Fibroblast of skin of left quadriceps (primary cell): ENCODE data around the gene ELFN2.
"Not testable (repeated sequence)": the region's sequence is repeated elsewhere in the genome, so short reads cannot be mapped to it uniquely, and the experiment has no call there.

Source experiments
- DNase-seq, 2 experiments: peaks; one replicate each; pipeline ENCODE4 v3.0.0-alpha.2; 2013; ENCODE audit warnings: low read depth in 2 of 2

Gene ELFN2, protein sequence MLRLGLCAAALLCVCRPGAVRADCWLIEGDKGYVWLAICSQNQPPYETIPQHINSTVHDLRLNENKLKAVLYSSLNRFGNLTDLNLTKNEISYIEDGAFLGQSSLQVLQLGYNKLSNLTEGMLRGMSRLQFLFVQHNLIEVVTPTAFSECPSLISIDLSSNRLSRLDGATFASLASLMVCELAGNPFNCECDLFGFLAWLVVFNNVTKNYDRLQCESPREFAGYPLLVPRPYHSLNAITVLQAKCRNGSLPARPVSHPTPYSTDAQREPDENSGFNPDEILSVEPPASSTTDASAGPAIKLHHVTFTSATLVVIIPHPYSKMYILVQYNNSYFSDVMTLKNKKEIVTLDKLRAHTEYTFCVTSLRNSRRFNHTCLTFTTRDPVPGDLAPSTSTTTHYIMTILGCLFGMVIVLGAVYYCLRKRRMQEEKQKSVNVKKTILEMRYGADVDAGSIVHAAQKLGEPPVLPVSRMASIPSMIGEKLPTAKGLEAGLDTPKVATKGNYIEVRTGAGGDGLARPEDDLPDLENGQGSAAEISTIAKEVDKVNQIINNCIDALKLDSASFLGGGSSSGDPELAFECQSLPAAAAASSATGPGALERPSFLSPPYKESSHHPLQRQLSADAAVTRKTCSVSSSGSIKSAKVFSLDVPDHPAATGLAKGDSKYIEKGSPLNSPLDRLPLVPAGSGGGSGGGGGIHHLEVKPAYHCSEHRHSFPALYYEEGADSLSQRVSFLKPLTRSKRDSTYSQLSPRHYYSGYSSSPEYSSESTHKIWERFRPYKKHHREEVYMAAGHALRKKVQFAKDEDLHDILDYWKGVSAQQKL

GRCh38 chr22:37427135-37427710, at the start of gene ELFN2:
Gene ELFN2 (minus strand): TSS chr22:37427479. CDS start chr22:37375534, 51,945 bp downstream.
- no peak for DNase-seq

GRCh38 chr22:37476389-37477329, 49.4 kb upstream of the ELFN2 start:
- DNase-seq = no peak

DNA sequence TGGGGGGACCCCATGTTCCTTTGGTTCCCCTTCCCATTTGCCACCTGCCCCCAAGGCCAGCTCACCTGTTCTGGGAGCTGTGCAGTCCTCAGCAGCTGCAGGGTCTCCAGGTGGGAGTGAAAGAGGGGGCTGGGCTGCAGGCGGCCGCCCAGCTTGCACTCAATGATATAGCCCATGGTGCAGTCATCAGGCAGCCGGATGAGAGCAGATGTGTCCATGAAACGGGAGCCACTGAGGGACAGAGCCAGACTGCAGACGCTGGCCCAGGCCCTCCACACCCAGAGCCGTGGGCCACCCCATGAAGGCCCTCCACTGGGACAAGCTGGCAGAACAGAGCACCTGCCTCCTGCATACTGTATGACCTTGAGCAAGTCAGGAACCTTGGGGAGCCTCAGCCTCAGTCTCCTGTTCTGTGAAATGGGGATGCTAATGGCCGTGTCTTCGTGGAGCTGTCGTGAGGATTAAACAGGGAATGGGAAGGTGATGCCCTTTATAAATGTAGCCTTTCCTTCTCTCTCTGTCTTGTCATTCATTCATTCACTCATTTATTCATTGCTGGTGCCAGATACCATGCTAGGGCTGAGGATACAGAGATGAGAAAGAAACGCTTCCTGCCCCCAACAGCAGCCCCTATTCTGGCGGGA, 47.3 kb upstream of the ELFN2 start:
- no peak for DNase-seq

DNA sequence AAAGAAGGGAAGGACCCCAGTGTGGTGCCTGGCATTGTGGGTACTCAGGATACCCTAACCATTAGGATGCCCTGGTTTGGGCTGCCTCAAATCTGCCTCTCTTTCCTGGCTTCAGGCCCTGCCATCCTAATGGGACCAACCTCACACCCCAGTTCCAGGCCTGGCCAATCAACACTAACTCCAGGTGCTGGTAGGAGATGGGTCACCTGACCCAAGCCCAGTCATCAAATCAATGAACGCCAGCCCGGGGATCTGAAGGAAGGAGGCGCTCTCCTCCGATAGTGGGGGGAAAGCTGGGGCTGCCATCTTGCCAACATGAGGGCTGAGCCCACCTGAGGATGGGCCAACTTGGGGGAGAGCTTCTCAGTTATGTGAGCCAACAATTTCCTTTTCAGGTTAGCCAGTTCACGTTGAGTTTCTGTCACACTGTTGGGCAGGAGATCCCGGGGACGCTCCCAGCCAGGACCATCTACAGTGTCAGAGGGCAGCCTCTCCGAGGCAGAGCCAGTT, 46.2 kb upstream of the ELFN2 start:
- DNase-seq = no peak

- no peak for DNase-seq
Measured at GRCh38 chr22:37472418-37473006, 45.2 kb upstream of the ELFN2 start.

DNA sequence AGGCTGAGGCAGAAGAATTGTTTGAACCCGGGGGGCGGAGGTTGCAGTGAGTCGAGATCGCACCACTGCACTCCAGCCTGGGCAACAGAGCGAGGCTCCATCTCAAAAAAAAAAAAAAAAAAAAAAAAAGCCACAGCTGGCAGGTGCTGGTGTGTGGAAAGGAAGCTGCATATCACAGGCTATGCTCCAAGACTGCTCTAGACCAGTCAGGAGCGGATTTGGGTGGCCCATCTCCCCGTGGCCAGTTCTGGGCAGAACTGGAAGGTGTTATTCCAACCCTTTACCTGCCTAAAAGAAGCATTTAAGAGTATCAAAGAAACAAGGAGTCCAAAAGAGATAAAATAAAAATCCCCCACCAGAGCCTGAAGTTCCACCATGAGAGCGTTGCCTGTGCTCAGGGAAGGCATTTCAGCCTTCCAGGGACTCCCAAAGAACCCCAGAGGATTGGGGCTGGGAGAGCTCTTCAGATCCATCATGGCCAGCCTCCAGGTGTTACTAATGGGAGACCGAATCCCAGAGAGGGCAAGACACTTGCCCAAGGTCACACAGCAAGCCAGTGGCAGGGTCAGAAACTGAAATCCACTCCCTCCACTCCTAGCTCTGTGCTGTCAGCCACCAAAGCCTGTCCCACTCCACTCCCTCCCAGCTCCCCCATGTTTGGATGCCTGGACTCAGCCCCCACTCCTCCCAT, 44.6 kb upstream of the ELFN2 start:
- no peak for DNase-seq

- no peak for DNase-seq
Measured at GRCh38 chr22:37470087-37470445, 42.8 kb upstream of the ELFN2 start.

- DNase-seq = no peak
Measured at GRCh38 chr22:37469416-37470086, 42.3 kb upstream of the ELFN2 start.

GRCh38 chr22:37468201-37468695, 41.0 kb upstream of the ELFN2 start:
- DNase-seq = not testable (repeated sequence)

GRCh38 chr22:37467391-37467955, 40.2 kb upstream of the ELFN2 start:
- no peak for DNase-seq

DNA sequence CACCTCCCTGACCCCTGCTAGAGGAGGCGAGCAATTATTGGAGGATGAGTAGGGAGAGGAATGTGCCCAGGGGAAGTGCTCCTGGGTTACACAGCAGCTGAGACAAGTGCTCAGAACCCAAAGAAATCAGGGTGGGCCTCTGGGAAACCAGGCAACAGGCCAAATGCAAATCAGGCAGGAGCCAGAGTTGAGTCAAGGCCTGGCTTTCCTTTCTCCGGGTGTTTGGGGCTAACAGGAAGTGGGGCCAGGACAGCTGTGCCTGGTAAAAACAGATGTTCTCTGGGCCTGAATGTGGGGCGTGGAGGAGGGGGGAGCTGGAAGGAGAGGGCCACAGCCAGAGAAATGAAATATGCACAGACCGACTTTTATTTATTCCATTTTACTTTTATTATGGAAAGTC, 36.9 kb upstream of the ELFN2 start:
- DNase-seq = no peak

GRCh38 chr22:37462983-37463382, 35.7 kb upstream of the ELFN2 start:
- DNase-seq = no peak

GRCh38 chr22:37462436-37462835, 35.2 kb upstream of the ELFN2 start:
- no peak for DNase-seq

DNA sequence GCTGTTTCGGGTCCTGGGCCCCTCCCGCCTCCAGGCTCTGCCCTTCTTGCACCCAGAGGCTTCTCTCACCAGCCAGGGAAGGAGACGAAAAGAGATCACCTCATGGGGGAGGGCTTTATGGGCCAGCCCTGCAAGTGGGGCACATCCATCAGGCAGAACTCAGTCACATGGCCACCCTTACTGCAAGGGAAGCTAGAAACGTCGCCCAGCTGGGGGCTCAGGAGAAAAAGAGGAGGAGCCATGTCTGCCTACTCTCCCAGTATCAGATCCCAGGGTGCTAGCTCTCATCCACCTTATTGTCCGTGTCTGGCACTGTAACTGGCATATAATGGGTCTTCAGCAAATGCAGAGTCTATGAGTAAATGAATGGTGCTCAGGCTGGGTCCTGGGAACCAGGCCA, 34.7 kb upstream of the ELFN2 start:
- DNase-seq = no peak

GRCh38 chr22:37460684-37461083, 33.4 kb upstream of the ELFN2 start:
- DNase-seq = no peak

- no peak for DNase-seq
Measured at GRCh38 chr22:37459206-37459605, 31.9 kb upstream of the ELFN2 start.

DNA sequence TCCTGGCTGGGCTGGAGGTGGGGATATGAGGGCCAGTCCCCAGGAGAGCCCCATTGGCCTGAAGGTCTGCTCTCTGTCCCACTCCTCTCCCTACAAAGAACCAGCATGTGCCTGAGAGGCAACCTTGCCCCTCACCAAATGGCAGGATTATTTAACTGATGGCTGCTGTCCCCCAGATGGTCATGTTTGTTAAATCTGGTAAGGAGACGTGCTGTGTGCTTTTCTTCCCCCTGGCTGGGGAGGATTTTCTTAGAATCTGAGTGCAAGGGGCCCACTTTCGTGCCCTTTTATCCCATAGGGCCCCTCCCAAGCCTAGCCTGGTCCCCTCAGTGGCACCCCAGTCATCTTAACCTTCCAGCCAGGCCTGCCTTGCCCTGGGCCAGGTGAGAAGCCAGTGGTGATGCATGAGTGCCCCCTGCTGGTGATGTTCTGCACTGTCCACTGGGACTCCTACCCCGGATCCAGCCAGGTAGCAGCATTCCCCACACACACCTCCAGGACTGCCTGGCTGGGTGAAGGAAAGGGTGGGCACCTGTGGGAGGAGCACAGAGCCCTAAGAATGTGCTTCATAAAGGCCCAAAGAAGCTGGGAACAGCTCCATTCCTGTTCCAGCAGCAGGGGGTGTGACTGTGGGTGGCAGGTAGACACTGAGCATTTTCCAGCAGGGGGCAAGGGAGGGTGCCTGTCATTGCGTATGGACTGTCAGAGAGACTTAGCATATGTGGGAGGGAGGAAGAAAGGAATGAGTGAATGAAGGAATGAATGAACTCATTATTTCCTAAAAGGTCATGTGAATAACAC, 30.0 kb upstream of the ELFN2 start:
- no peak for DNase-seq

DNA sequence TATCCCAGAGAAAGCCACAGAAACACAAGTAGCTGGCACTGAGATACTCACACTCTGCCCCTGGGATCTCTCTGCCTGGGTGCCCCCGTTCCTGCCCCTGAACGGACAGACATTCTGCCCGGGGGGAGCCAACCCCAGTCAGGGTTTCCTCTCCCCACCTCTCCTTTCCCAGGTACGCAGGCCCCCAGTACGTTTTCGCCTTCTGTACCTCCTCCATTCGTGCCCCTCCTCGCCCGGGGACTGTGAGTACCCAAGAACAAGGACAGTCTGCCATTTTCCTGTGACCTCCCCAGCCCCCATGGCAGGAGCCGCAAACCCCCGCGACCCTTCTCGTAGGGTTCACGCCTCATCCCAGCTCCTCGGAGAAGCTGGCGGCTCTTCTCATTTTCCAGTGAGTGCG, 29.1 kb upstream of the ELFN2 start:
- no peak for DNase-seq
